Measurements from ENCODE around the gene PLEKHO1.

PLEKHO1 gene

GRCh38 chr1:150165622-150166612 is 16.2 kb downstream of the PLEKHO1 start:
- Histone ChIP-seq H3K4me3 (ENCODE audit: low read length) (peak overlapping the region; percentile 21), H3K4me2 (ENCODE audit: low read length) (peak overlapping the region; percentile 47), H3K4me1 (ENCODE audit: control insufficient read depth, low read length) (peaks cover 63% of the 10 kb centered on the region), H3K9me3 (ENCODE audit: control insufficient read depth, insufficient read depth, low read length) (no peaks in the 10 kb centered on the region), H3K9me2 (replicated peaks; ENCODE audit: control insufficient read depth, low read length) (no peaks in the 10 kb centered on the region), H3K36me3 (ENCODE audit: control insufficient read depth, low read length) (peaks cover 11% of the 10 kb centered on the region), H4K20me1 (ENCODE audit: control insufficient read depth, insufficient read depth, low read depth, low read length) (no peaks in the 10 kb centered on the region), H3F3A (ENCODE audit: control insufficient read depth, insufficient read depth) (peaks cover 31% of the 10 kb centered on the region), H3K79me2 (ENCODE audit: control insufficient read depth, low read length) (no peaks in the 10 kb centered on the region), H3K27me3 (ENCODE audit: control insufficient read depth, low read length) (no peaks in the 10 kb centered on the region), H3K27ac (ENCODE audit: low read depth, low read length) (peak overlapping the region; percentile 46)
- TF ChIP-seq CTCF (IDR thresholded peaks at IDR 0.05; ENCODE audit: low read depth, low read length, poor library complexity, severe bottlenecking) = peak; percentile 98
- no peak for TF ChIP-seq EZH2phosphoT487 (IDR thresholded peaks at IDR 0.05; ENCODE audit: borderline replicate concordance, low read length)

- Histone ChIP-seq H3K4me1 (ENCODE audit: control insufficient read depth, low read length) (peaks cover 31% of the 10 kb centered on the region), H3K79me2 (ENCODE audit: control insufficient read depth, low read length) (no peaks in the 10 kb centered on the region), H3K27ac (ENCODE audit: low read depth, low read length) (no peak overlapping the region), H3K9me3 (ENCODE audit: control insufficient read depth, insufficient read depth, low read length) (no peaks in the 10 kb centered on the region), H3K4me3 (ENCODE audit: low read length) (no peak overlapping the region), H3K9me2 (replicated peaks; ENCODE audit: control insufficient read depth, low read length) (no peaks in the 10 kb centered on the region), H3K27me3 (ENCODE audit: control insufficient read depth, low read length) (no peaks in the 10 kb centered on the region), H4K20me1 (ENCODE audit: control insufficient read depth, insufficient read depth, low read depth, low read length) (no peaks in the 10 kb centered on the region), H3F3A (ENCODE audit: control insufficient read depth, insufficient read depth) (peaks cover 15% of the 10 kb centered on the region), H3K4me2 (ENCODE audit: low read length) (no peak overlapping the region), H3K36me3 (ENCODE audit: control insufficient read depth, low read length) (no peaks in the 10 kb centered on the region)
- TF ChIP-seq EZH2phosphoT487 (IDR thresholded peaks at IDR 0.05; ENCODE audit: borderline replicate concordance, low read length) (no peak), CTCF (IDR thresholded peaks at IDR 0.05; ENCODE audit: low read depth, low read length, poor library complexity, severe bottlenecking) (peak; percentile 80)
Observed at GRCh38 chr1:150168960-150169601, 19.4 kb downstream of the PLEKHO1 start.

GRCh38 chr1:150171801-150172200 is 22.1 kb downstream of the PLEKHO1 start:
- no peaks in the 10 kb centered on the region for H3F3A ChIP-seq (ENCODE audit: control insufficient read depth, insufficient read depth)
- H3K4me3 ChIP-seq (ENCODE audit: low read length) = no peak overlapping the region
- no peak overlapping the region for H3K27ac ChIP-seq (ENCODE audit: low read depth, low read length)
- TF ChIP-seq EZH2phosphoT487 (IDR thresholded peaks at IDR 0.05; ENCODE audit: borderline replicate concordance, low read length) (no peak), CTCF (IDR thresholded peaks at IDR 0.05; ENCODE audit: low read depth, low read length, poor library complexity, severe bottlenecking) (no peak)
- no peaks in the 10 kb centered on the region for H3K9me2 ChIP-seq (replicated peaks; ENCODE audit: control insufficient read depth, low read length)
- H3K79me2 ChIP-seq (ENCODE audit: control insufficient read depth, low read length) = no peaks in the 10 kb centered on the region
- H3K4me2 ChIP-seq (ENCODE audit: low read length) = no peak overlapping the region
- H3K36me3 ChIP-seq (ENCODE audit: control insufficient read depth, low read length) = no peaks in the 10 kb centered on the region
- no peaks in the 10 kb centered on the region for H4K20me1 ChIP-seq (ENCODE audit: control insufficient read depth, insufficient read depth, low read depth, low read length)
- H3K9me3 ChIP-seq (ENCODE audit: control insufficient read depth, insufficient read depth, low read length) = no peaks in the 10 kb centered on the region
- H3K4me1 ChIP-seq (ENCODE audit: control insufficient read depth, low read length) = peaks cover 5% of the 10 kb centered on the region; the same call in 1 of the 2 replicates
- no peaks in the 10 kb centered on the region for H3K27me3 ChIP-seq (ENCODE audit: control insufficient read depth, low read length)
